Activated CD4-positive, alpha-beta T cell treated with anti-CD3 and anti-CD28 coated beads for 36 hours (primary cell): ENCODE measurements around the gene DENND4B. TPM values are rescaled to one million over a fixed set of nuclear protein-coding genes. Genes with fewer than 3 reads are reported as not detected.
A peak's percentile ranks its signal among the peaks of the same experiment; 100 is the strongest.

Experiments used
- ATAC-seq: fragments of 200-7000 bp; cut with Tn5 transposase; one replicate; pipeline ENCODE4 v1.10.0; 2021; ENCODE audit warnings: mild to moderate bottlenecking, moderate library complexity
- CTCF ChIA-PET: fragments of 350-600 bp; sonication (Branson Sonifier 250); formaldehyde crosslinking; loops from one replicate; lab custom pipeline; 2021; ENCODE audit warnings: antibody characterized with exemption; lab: Charles Lee
- POLR2A ChIA-PET: fragments of 350-600 bp; sonication (Branson Sonifier 250); formaldehyde crosslinking; loops from one replicate; lab custom pipeline; 2021; ENCODE audit warnings: antibody characterized with exemption, inconsistent platforms; lab: Charles Lee
- DNase-seq: peaks from one replicate; pipeline ENCODE4 v3.0.0-alpha.2; 2020
- H3K27ac Mint-ChIP-seq: one replicate; pipeline ENCODE4 v1.8.0; 2021; ENCODE audit warnings: mixed read lengths
- H3K27me3 Mint-ChIP-seq: one replicate; pipeline ENCODE4 v1.8.0; 2021; ENCODE audit warnings: mixed read lengths
- H3K36me3 Mint-ChIP-seq: one replicate; pipeline ENCODE4 v1.8.0; 2021; ENCODE audit warnings: low read depth, mixed read lengths
- H3K4me1 Mint-ChIP-seq: one replicate; pipeline ENCODE4 v1.8.0; 2021; ENCODE audit warnings: mixed read lengths
- H3K4me3 Mint-ChIP-seq: one replicate; pipeline ENCODE4 v1.8.0; 2021; ENCODE audit warnings: mild to moderate bottlenecking, moderate library complexity, mixed read lengths
- H3K9me3 Mint-ChIP-seq: one replicate; pipeline ENCODE4 v1.8.0; 2021; ENCODE audit warnings: low read depth, mixed read lengths
- intact Hi-C, 2 experiments: fragments of 100-400 bp; cut with DNase I in 1 of 2; cut with micrococcal nuclease in 1 of 2; formaldehyde crosslinking; loops; one replicate each; pipeline versions ENCODE4 v1.14.2 to v1.15.1; 2022 to 2024; cut with DNase I, micrococcal nuclease
- total RNA-seq, 2 experiments: library from RNA; stranded (reverse); gene quantifications; one replicate each; pipeline ENCODE4 v1.2.3, GENCODE V29; 2021

DENND4B gene, protein sequence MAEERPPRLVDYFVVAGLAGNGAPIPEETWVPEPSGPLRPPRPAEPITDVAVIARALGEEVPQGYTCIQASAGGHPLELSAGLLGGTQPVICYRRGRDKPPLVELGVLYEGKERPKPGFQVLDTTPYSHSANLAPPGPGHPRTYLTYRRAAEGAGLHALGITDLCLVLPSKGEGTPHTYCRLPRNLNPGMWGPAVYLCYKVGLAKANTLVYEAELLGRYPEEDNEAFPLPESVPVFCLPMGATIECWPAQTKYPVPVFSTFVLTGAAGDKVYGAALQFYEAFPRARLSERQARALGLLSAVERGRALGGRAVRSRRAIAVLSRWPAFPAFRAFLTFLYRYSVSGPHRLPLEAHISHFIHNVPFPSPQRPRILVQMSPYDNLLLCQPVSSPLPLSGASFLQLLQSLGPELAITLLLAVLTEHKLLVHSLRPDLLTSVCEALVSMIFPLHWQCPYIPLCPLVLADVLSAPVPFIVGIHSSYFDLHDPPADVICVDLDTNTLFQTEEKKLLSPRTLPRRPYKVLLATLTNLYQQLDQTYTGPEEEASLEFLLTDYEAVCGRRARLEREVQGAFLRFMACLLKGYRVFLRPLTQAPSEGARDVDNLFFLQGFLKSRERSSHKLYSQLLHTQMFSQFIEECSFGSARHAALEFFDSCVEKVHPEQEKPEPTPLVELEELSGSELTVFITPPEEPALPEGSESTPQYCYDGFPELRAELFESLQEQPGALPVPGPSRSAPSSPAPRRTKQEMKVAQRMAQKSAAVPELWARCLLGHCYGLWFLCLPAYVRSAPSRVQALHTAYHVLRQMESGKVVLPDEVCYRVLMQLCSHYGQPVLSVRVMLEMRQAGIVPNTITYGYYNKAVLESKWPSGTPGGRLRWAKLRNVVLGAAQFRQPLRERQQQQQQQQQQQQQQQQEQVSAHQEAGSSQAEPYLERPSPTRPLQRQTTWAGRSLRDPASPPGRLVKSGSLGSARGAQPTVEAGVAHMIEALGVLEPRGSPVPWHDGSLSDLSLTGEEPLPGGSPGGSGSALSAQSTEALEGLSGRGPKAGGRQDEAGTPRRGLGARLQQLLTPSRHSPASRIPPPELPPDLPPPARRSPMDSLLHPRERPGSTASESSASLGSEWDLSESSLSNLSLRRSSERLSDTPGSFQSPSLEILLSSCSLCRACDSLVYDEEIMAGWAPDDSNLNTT (N-terminal part only)
- 100 to 1,000 TPM; 100 to 110 TPM for total RNA-seq

GRCh38 chr1:153946622-153947241, at the start of gene DENND4B:
Gene DENND4B, minus strand, starts transcription at chr1:153946718. Its CDS starts 2,344 bp downstream, at chr1:153944374.
- intact Hi-C loops = loop anchor here (1.0 to 5.0 kb wide), 11 partner anchors 12 to 435 kb away; partner anchors contain the start of genes RAB13 (in 2 of the 2), CRTC2 (in 1 of the 2), ILF2 (in 1 of the 2) and RPS27 (in 1 of the 2)
- H3K9me3 Mint-ChIP-seq = no peaks in the 10 kb centered on the region
- peak; percentile 74 for ATAC-seq
- H3K27me3 Mint-ChIP-seq = no peaks in the 10 kb centered on the region
- peak within 1 kb of the TSS; percentile 96 for H3K27ac Mint-ChIP-seq
- ChIA-PET POLR2A (interaction anchor here (0.6 to 3.6 kb wide), 7 partner anchors 16 to 430 kb away, joined by 3 to 24 read pairs (median 5); partner anchors contain the start of genes CHTOP, CREB3L4, GATAD2B and RPS27), CTCF (interaction anchor here (0.6 to 4.1 kb wide), 18 partner anchors 10 to 755 kb away, joined by 3 to 28 read pairs (median 6); partner anchors contain the start of genes CREB3L4, ILF2 and RAB13)
- peaks cover 42% of the 10 kb centered on the region for H3K36me3 Mint-ChIP-seq
- H3K4me3 Mint-ChIP-seq = peak within 1 kb of the TSS; percentile 88
- H3K4me1 Mint-ChIP-seq = peaks cover 24% of the 10 kb centered on the region
- DNase-seq = peak; percentile 87

DNA sequence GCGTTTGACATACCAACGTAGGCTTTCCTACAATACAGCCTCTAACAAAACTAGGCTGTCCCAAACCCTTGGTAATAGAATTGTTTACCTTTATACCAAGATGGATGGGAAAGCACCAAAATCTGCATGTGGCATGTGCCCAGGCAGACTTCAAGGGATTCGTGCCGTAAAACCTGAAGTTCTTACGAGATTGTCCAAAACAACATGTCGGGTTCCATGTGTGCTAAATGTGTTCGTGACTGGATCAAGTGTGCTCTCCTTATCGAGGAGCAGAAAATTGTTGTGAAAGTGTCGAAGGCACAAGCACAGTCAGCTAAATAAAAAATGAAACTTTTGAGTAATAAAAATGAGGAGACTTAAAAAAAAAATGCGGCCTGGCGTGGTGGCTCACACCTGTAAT, 49.1 kb upstream of the DENND4B start:
- Mint-ChIP-seq H3K36me3 (peaks cover 48% of the 10 kb centered on the region), H3K4me3 (no peak overlapping the region), H3K9me3 (no peaks in the 10 kb centered on the region), H3K27ac (no peak overlapping the region), H3K4me1 (peaks cover 26% of the 10 kb centered on the region), H3K27me3 (no peaks in the 10 kb centered on the region)
- CTCF ChIA-PET = interaction anchor here (0.8 kb wide), 3 partner anchors 11 to 177 kb away, joined by 3 to 4 read pairs (median 3); no protein-coding TSS in a partner anchor
- no peak for ATAC-seq
- POLR2A ChIA-PET = interaction anchor here (0.7 kb wide), 1 partner anchor 21 kb away, joined by 4 read pairs; no protein-coding TSS in a partner anchor
- no peak for DNase-seq
- intact Hi-C loops = no loop called here

DNA sequence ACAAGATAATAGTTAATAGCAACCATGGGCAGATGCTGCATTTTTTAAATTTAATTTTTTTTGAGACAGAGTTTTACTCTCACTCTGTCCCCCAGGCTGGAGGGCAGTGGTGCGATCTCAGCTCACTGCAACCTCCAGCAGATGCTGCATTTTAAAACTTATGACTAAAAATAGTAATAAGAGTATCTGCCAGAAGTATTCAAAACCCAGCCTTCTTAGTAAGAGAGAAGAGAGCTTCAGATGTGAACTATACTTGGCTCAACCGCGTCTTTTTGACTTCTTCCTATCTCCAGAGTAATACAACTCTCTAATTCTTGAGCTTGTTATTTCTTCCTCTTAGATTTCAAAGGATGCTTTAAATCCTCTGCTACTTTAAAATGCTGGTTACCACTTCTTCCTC, 48.7 kb upstream of the DENND4B start:
- peaks cover 29% of the 10 kb centered on the region for H3K4me1 Mint-ChIP-seq
- ChIA-PET POLR2A (interaction anchor here (0.6 kb wide), 1 partner anchor 270 kb away, joined by 4 read pairs; no protein-coding TSS in a partner anchor), CTCF (interaction anchor here (0.8 kb wide), 2 partner anchors 11 to 177 kb away, joined by 3 read pairs; no protein-coding TSS in a partner anchor)
- no peak for DNase-seq
- H3K27ac Mint-ChIP-seq = peak overlapping the region; percentile 37
- no peaks in the 10 kb centered on the region for H3K9me3 Mint-ChIP-seq
- H3K4me3 Mint-ChIP-seq = no peak overlapping the region
- H3K27me3 Mint-ChIP-seq = no peaks in the 10 kb centered on the region
- intact Hi-C loops = no loop called here
- peaks cover 49% of the 10 kb centered on the region for H3K36me3 Mint-ChIP-seq
- ATAC-seq = no peak

DNA sequence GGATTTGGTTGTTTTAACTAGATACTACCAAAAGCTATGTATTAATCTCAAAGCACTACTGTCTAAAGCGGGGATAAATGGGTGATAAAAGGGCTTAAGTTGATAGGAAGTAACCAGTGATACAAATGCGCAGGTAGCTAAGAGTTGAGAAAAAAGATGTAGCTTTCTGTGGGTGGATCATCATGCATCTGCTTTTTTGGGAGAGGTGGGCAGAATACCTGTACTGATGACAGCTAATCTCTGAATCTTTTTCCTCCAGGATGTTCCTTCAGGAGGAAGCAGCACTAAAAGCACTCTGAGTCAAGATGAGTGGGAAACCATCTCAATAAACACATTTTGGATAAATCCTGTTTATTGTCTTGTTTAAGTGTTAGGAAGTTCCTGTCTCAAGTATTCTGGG, 45.3 kb upstream of the DENND4B start:
- Mint-ChIP-seq H3K36me3 (peaks cover 49% of the 10 kb centered on the region), H3K27ac (peak overlapping the region; percentile 96), H3K9me3 (no peaks in the 10 kb centered on the region), H3K4me1 (peaks cover 39% of the 10 kb centered on the region), H3K4me3 (peak overlapping the region; percentile 93), H3K27me3 (no peaks in the 10 kb centered on the region)
- ATAC-seq (no peak), DNase-seq (no peak)
- CTCF ChIA-PET = interaction anchor here (0.6 to 7.7 kb wide), 3 partner anchors 16 to 1329 kb away, joined by 3 to 66 read pairs (median 4); partner anchors contain the start of genes JTB and RUSC1
- intact Hi-C loops = loop anchor here (2.0 to 5.0 kb wide), 7 partner anchors 69 to 335 kb away; partner anchors contain the start of genes ATP8B2 (in 1 of the 2), GATAD2B (in 1 of the 2), HAX1 (in 1 of the 2) and NUP210L (in 1 of the 2)
- POLR2A ChIA-PET = interaction anchor here (0.6 to 2.0 kb wide), 6 partner anchors 14 to 88 kb away, joined by 3 to 25 read pairs (median 16); partner anchors contain the start of genes DENND4B, GATAD2B, JTB and SLC39A1

GRCh38 chr1:153991151-153991630, 44.7 kb upstream of the DENND4B start:
- peaks cover 44% of the 10 kb centered on the region for H3K4me1 Mint-ChIP-seq
- intact Hi-C loops = loop anchor here (2.0 to 5.0 kb wide), 7 partner anchors 68 to 336 kb away; partner anchors contain the start of genes ATP8B2 (in 1 of the 2), GATAD2B (in 1 of the 2), HAX1 (in 1 of the 2) and NUP210L (in 1 of the 2)
- DNase-seq = no peak
- H3K27me3 Mint-ChIP-seq = no peaks in the 10 kb centered on the region
- peak overlapping the region; percentile 96 for H3K27ac Mint-ChIP-seq
- peak overlapping the region; percentile 93 for H3K4me3 Mint-ChIP-seq
- ATAC-seq = no peak
- ChIA-PET POLR2A (interaction anchor here (0.5 to 2.0 kb wide), 14 partner anchors 11 to 459 kb away, joined by 3 to 41 read pairs (median 5); partner anchors contain the start of genes CREB3L4, CRTC2, DENND4B and GATAD2B), CTCF (interaction anchor here (0.6 to 7.7 kb wide), 4 partner anchors 15 to 1059 kb away, joined by 3 to 66 read pairs (median 5); partner anchors contain the start of gene JTB)
- H3K9me3 Mint-ChIP-seq = no peaks in the 10 kb centered on the region
- peaks cover 49% of the 10 kb centered on the region for H3K36me3 Mint-ChIP-seq

DNA sequence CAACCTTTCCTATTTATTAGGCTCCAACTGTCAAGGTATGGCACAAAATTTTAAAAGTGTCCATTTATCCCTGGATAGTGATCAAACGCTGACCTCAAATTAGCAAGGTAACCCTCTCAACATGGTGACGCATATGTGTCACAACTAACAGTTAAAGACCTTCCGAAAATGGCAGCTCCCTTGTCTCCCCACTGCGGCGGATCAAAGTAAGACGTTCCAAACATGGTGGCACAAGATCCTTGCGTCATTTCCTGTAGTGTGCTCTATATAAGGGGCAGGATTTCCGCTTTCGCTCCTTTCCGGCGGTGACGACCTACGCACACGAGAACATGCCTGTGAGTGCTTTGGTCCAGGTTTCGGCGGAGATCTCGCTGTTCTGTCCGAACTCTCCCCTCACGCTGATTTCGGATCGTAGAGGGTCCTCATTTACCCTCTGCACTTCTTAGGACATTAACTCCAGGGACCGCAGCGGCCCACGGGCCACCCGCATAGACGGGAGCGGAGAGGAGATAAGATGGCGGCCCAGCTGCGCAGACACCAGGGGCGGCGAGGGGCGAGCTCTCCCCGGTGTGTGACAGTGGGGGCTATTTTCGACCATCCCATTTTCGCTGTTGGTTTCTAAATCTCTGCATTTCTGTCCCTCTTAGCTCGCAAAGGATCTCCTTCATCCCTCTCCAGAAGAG, 44.1 kb upstream of the DENND4B start, which contains the start of gene RPS27:
RPS27 (plus strand) TSS at position 295 of the 683 bp plus-strand sequence; CDS start at position 330, 35 bp downstream.
- DNase-seq (peak; percentile 91), ATAC-seq (peak; percentile 90)
- POLR2A ChIA-PET = interaction anchor here (0.5 to 2.0 kb wide), 27 partner anchors 8 to 459 kb away, joined by 3 to 41 read pairs (median 4); partner anchors contain the start of genes CHTOP, CREB3L4, CRTC2 and DENND4B
- H3K4me3 Mint-ChIP-seq = peak within 1 kb of the TSS; percentile 93
- no peaks in the 10 kb centered on the region for H3K27me3 Mint-ChIP-seq
- CTCF ChIA-PET = interaction anchor here (0.6 to 7.7 kb wide), 9 partner anchors 15 to 1059 kb away, joined by 3 to 66 read pairs (median 3); partner anchors contain the start of genes GATAD2B and JTB
- peaks cover 49% of the 10 kb centered on the region for H3K4me1 Mint-ChIP-seq
- intact Hi-C loops = loop anchor here (1.0 to 5.0 kb wide), 18 partner anchors 13 to 337 kb away; partner anchors contain the start of genes CRTC2 (in 2 of the 2), HAX1 (in 2 of the 2), ATP8B2 (in 1 of the 2) and DENND4B (in 1 of the 2)
- no peaks in the 10 kb centered on the region for H3K9me3 Mint-ChIP-seq
- peaks cover 46% of the 10 kb centered on the region for H3K36me3 Mint-ChIP-seq
- H3K27ac Mint-ChIP-seq = peak within 1 kb of the TSS; percentile 96

GRCh38 chr1:153987621-153988020, 41.1 kb upstream of the DENND4B start:
- no peak overlapping the region for H3K4me3 Mint-ChIP-seq
- intact Hi-C loops = loop anchor here (1.0 to 5.0 kb wide), 3 partner anchors 21 to 477 kb away; partner anchors contain the start of genes CREB3L4 (in 1 of the 2) and DENND4B (in 1 of the 2)

DNA sequence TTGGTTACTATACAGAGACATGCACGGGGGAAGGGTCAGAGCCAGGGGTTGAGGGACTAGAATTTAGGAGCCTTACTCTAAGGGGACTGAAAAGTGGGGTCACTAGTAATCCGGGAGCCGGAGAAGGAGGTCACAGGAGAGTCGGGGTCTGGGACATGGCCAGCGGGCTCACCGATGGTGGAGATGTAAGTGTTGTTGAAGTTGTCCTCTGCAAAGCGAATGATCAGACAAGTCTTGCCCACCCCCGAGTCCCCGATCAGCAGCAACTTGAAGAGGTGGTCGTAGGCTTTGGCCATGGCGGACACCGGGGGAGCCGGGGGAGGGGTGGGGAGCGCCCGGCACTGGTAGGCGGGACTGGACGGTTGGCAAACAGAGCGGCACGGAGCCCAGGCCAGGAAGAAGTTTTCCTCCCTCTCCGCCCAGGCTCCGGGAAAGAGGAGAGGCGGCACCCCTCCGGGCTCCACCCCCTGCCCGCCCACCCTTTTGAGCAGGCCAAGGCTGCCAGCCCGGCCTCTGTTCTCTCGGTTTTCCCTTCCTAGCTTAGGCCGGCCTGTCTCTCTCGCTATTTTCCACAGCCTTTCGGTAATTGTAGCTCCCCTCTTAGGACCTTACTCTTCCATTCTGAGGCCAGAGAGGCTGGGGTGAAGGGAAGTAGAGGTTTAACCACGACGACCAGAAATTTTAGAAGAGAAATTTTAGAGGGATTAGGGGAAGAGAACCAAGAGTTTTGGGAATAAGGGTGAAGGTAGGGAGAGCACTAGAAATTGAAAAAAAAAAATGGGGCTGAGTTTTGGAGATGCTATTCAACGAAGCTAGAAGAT, 39.6 kb upstream of the DENND4B start, which contains the start of gene RAB13:
RAB13 (minus strand) TSS at position 399 of the 821 bp plus-strand sequence; CDS start at position 296, 103 bp downstream.
- Mint-ChIP-seq H3K27me3 (no peaks in the 10 kb centered on the region), H3K27ac (peak within 1 kb of the TSS; percentile 86), H3K4me3 (peak within 1 kb of the TSS; percentile 73), H3K9me3 (no peaks in the 10 kb centered on the region), H3K36me3 (peaks cover 7% of the 10 kb centered on the region), H3K4me1 (peaks cover 35% of the 10 kb centered on the region)
- intact Hi-C loops = loop anchor here (1.0 to 5.0 kb wide), 11 partner anchors 9 to 308 kb away; partner anchors contain the start of genes CREB3L4 (in 2 of the 2), DENND4B (in 2 of the 2), JTB (in 1 of the 2) and NPR1 (in 1 of the 2)
- ChIA-PET POLR2A (interaction anchor here (0.6 to 1.3 kb wide), 5 partner anchors 8 to 368 kb away, joined by 3 to 8 read pairs (median 4); partner anchors contain the start of genes CREB3L4 and JTB), CTCF (interaction anchor here (0.6 to 7.7 kb wide), 28 partner anchors 10 to 476 kb away, joined by 3 to 66 read pairs (median 4); partner anchors contain the start of genes CREB3L4, CRTC2, DENND4B and JTB)
- ATAC-seq = no peak
- peak; percentile 38 for DNase-seq

More at GRCh38 chr1:153987621-153988020, 41.1 kb upstream of the DENND4B start:
- peaks cover 22% of the 10 kb centered on the region for H3K36me3 Mint-ChIP-seq
- peaks cover 47% of the 10 kb centered on the region for H3K4me1 Mint-ChIP-seq
- no peak overlapping the region for H3K27ac Mint-ChIP-seq
- DNase-seq (no peak), ATAC-seq (no peak)
- POLR2A ChIA-PET = no interaction called here
- CTCF ChIA-PET = interaction anchor here (0.5 to 7.7 kb wide), 25 partner anchors 11 to 477 kb away, joined by 3 to 66 read pairs (median 4); partner anchors contain the start of genes CREB3L4, CRTC2, DENND4B and JTB
- H3K27me3 Mint-ChIP-seq = no peaks in the 10 kb centered on the region
- no peaks in the 10 kb centered on the region for H3K9me3 Mint-ChIP-seq
